Measurements from ENCODE around the gene PDE11A.

GRCh38 chr2:177586154-177586553, 486.4 kb downstream of the PDE11A start:
- TF ChIP-seq CTCF (IDR thresholded peaks at IDR 0.05; ENCODE audit: insufficient read depth, low read length, poor library complexity, severe bottlenecking) (no peak), EZH2phosphoT487 (conservative IDR thresholded peaks at IDR 0.05; ENCODE audit: low read length) (no peak)

Data from SU-DHL-6 (cell line).